BLaER1 treated with 17β-estradiol and CSF1 and Interleukin-3, amounts not matched to agents 10 nM and 100 nM (cell line): ENCODE data around the gene IGHMBP2.

Experiments
- H3K27ac ChIP-seq, 11 experiments: shearing (Covaris generic); formaldehyde crosslinking; 2 replicates each; pipeline ENCODE4 v1.8.1; 2022
- H3K27me3 ChIP-seq, 11 experiments: shearing (Covaris generic); formaldehyde crosslinking; 2 replicates each; pipeline ENCODE4 v1.8.1; 2022
- H3K36me3 ChIP-seq, 11 experiments: shearing (Covaris generic); formaldehyde crosslinking; 2 replicates each; pipeline ENCODE4 v1.8.1; 2022
- H3K4me1 ChIP-seq, 10 experiments: shearing (Covaris generic); formaldehyde crosslinking; 2 replicates each; pipeline ENCODE4 v1.8.1; 2022
- H3K4me2 ChIP-seq, 11 experiments: shearing (Covaris generic); formaldehyde crosslinking; 2 replicates each; pipeline ENCODE4 v1.8.1; 2022
- H3K4me3 ChIP-seq, 10 experiments: shearing (Covaris generic); formaldehyde crosslinking; 2 replicates each; pipeline ENCODE4 v1.8.1; 2022
- H3K9ac ChIP-seq, 11 experiments: shearing (Covaris generic); formaldehyde crosslinking; 2 replicates each; pipeline ENCODE4 v1.8.1; 2022
- H3K9me3 ChIP-seq, 11 experiments: shearing (Covaris generic); formaldehyde crosslinking; replicated peaks in 1 of 11; 2 replicates each; pipeline ENCODE4 v1.8.1; 2022
- H4K20me1 ChIP-seq, 11 experiments: shearing (Covaris generic); formaldehyde crosslinking; 2 replicates each; pipeline ENCODE4 v1.8.1; 2022
- Cebpa-rat ChIP-seq, 11 experiments: shearing (Covaris generic); IDR thresholded peaks; 2 replicates each; pipeline ENCODE4 v1.8.1; 2022

IGHMBP2 gene

GRCh38 chr11:68938088-68938487 is 34.4 kb downstream of the IGHMBP2 start:
- no peak for TF ChIP-seq Cebpa-rat (IDR thresholded peaks at IDR 0.05)
- no peaks in the 10 kb centered on the region for H3K9me3 ChIP-seq
- no peaks in the 10 kb centered on the region for H3K27me3 ChIP-seq
- H3K27ac ChIP-seq: no peak overlapping the region
- no peak overlapping the region for H3K9ac ChIP-seq
- peaks cover 20 to 35% (median 27%) of the 10 kb centered on the region in 10 experiments for H3K4me1 ChIP-seq
- H3K4me3 ChIP-seq: no peak overlapping the region
- H3K36me3 ChIP-seq: peaks cover 40 to 80% (median 64%) of the 10 kb centered on the region in 11 experiments
- no peak overlapping the region for H3K4me2 ChIP-seq
- peaks cover 0 to 93% (median 16%) of the 10 kb centered on the region in 11 experiments; a peak in 14 of 22 replicates for H4K20me1 ChIP-seq

- H3K27me3 ChIP-seq: no peaks in the 10 kb centered on the region
- H3K4me3 ChIP-seq: no peak overlapping the region
- H3K4me2 ChIP-seq: peak overlapping the region; percentile 56 to 75 (median 67)
- H4K20me1 ChIP-seq: peaks cover 0 to 84% (median 13%) of the 10 kb centered on the region in 11 experiments; a peak in 14 of 22 replicates
- H3K4me1 ChIP-seq: peaks cover 20 to 44% (median 30%) of the 10 kb centered on the region in 10 experiments
- peaks cover 40 to 71% (median 55%) of the 10 kb centered on the region in 11 experiments for H3K36me3 ChIP-seq
- TF ChIP-seq Cebpa-rat (IDR thresholded peaks at IDR 0.05): no peak
- H3K9me3 ChIP-seq: no peaks in the 10 kb centered on the region
- 0 out of 22 replicates have a peak overlapping the region, but pooled peaks of 1 of the 11 experiments have one; percentile 14 for H3K9ac ChIP-seq
- H3K27ac ChIP-seq: no peak overlapping the region
Measured at GRCh38 chr11:68938816-68939582, 35.3 kb downstream of the IGHMBP2 start.

- H3K9ac ChIP-seq: 0 out of 22 replicates have a peak overlapping the region, but pooled peaks of 1 of the 11 experiments have one; percentile 14
Measured at GRCh38 chr11:68939583-68940555, 36.2 kb downstream of the IGHMBP2 start.

GRCh38 chr11:68940651-68941323 is 37.1 kb downstream of the IGHMBP2 start:
- H3K9me3 ChIP-seq: no peaks in the 10 kb centered on the region
- no peak for TF ChIP-seq Cebpa-rat (IDR thresholded peaks at IDR 0.05)
- H3K36me3 ChIP-seq: peaks cover 28 to 53% (median 37%) of the 10 kb centered on the region in 11 experiments
- H3K27ac ChIP-seq: no peak overlapping the region
- H3K9ac ChIP-seq: no peak overlapping the region
- peaks cover 20 to 46% (median 30%) of the 10 kb centered on the region in 10 experiments for H3K4me1 ChIP-seq
- 0 out of 22 replicates have a peak overlapping the region, but pooled peaks of 1 of the 11 experiments have one; percentile 75 for H3K4me2 ChIP-seq
- no peak overlapping the region for H3K4me3 ChIP-seq
- H4K20me1 ChIP-seq: peaks cover 0 to 67% (median 12%) of the 10 kb centered on the region in 11 experiments; a peak in 14 of 22 replicates
- H3K27me3 ChIP-seq: no peaks in the 10 kb centered on the region

More at GRCh38 chr11:68939583-68940555, 36.2 kb downstream of the IGHMBP2 start:
- TF ChIP-seq Cebpa-rat (IDR thresholded peaks at IDR 0.05): no peak
- H3K36me3 ChIP-seq: peaks cover 36 to 62% (median 46%) of the 10 kb centered on the region in 11 experiments
- H3K27me3 ChIP-seq: no peaks in the 10 kb centered on the region
- H3K4me1 ChIP-seq: peaks cover 20 to 46% (median 30%) of the 10 kb centered on the region in 10 experiments
- no peak overlapping the region for H3K4me3 ChIP-seq
- H3K9me3 ChIP-seq: no peaks in the 10 kb centered on the region
- H3K27ac ChIP-seq: no peak overlapping the region; a peak in 1 of 22 replicates
- peak overlapping the region; percentile 56 to 75 (median 67) for H3K4me2 ChIP-seq
- peaks cover 0 to 75% (median 12%) of the 10 kb centered on the region in 11 experiments; a peak in 14 of 22 replicates for H4K20me1 ChIP-seq

GRCh38 chr11:68941324-68942094 is 37.8 kb downstream of the IGHMBP2 start:
- no peak overlapping the region for H3K4me3 ChIP-seq

GRCh38 chr11:68942095-68942620 is 38.5 kb downstream of the IGHMBP2 start:
- H3K9ac ChIP-seq: no peak overlapping the region
- H3K4me2 ChIP-seq: peak overlapping the region in 4 of 11 experiments; percentile 30 to 91 (median 66); a peak in 6 of 22 replicates
- no peak overlapping the region for H3K4me3 ChIP-seq
- no peaks in the 10 kb centered on the region for H3K9me3 ChIP-seq
- TF ChIP-seq Cebpa-rat (IDR thresholded peaks at IDR 0.05): no peak
- H4K20me1 ChIP-seq: peaks cover 0 to 54% (median 12%) of the 10 kb centered on the region in 11 experiments; a peak in 14 of 22 replicates
- peaks cover 15 to 39% (median 23%) of the 10 kb centered on the region in 11 experiments for H3K36me3 ChIP-seq
- no peak overlapping the region for H3K27ac ChIP-seq
- H3K27me3 ChIP-seq: no peaks in the 10 kb centered on the region
- H3K4me1 ChIP-seq: peaks cover 20 to 46% (median 30%) of the 10 kb centered on the region in 10 experiments

More at GRCh38 chr11:68941324-68942094, 37.8 kb downstream of the IGHMBP2 start:
- TF ChIP-seq Cebpa-rat (IDR thresholded peaks at IDR 0.05): no peak
- Histone ChIP-seq H3K27me3 (no peaks in the 10 kb centered on the region), H3K9ac (no peak overlapping the region), H3K27ac (no peak overlapping the region), H3K4me2 (no peak overlapping the region), H4K20me1 (peaks cover 0 to 60% (median 12%) of the 10 kb centered on the region in 11 experiments; a peak in 14 of 22 replicates), H3K4me1 (peaks cover 20 to 46% (median 30%) of the 10 kb centered on the region in 10 experiments), H3K36me3 (peaks cover 21 to 46% (median 30%) of the 10 kb centered on the region in 11 experiments), H3K9me3 (no peaks in the 10 kb centered on the region)

- Histone ChIP-seq H3K4me1 (peaks cover 20 to 49% (median 33%) of the 10 kb centered on the region in 10 experiments), H3K27me3 (no peaks in the 10 kb centered on the region), H3K9me3 (no peaks in the 10 kb centered on the region), H3K4me2 (peak overlapping the region in 4 of 11 experiments; percentile 30 to 91 (median 66); a peak in 7 of 22 replicates), H3K27ac (peak overlapping the region in 1 of 11 experiments; percentile 18; a peak in 1 of 22 replicates), H4K20me1 (peaks cover 0 to 47% (median 12%) of the 10 kb centered on the region in 11 experiments; a peak in 14 of 22 replicates), H3K36me3 (peaks cover 8 to 33% (median 17%) of the 10 kb centered on the region in 11 experiments), H3K4me3 (no peak overlapping the region), H3K9ac (no peak overlapping the region)
- no peak for TF ChIP-seq Cebpa-rat (IDR thresholded peaks at IDR 0.05)
Measured at GRCh38 chr11:68942751-68943271, 39.1 kb downstream of the IGHMBP2 start.
